ENCODE measurements around the gene PRKCSH.
"Not testable (repeated sequence)": the region's sequence is repeated elsewhere in the genome, so short reads cannot be mapped to it uniquely, and the experiment has no call there.

Gene PRKCSH

GRCh38 chr19:11435057-11435832, at the start of gene PRKCSH, which contains the start of gene ODAD3:
PRKCSH (plus strand) TSS chr19:11435635; CDS start chr19:11436118, 483 bp downstream.
ODAD3 (minus strand) TSS chr19:11435121; CDS start chr19:11435016, 105 bp downstream.
- DNase-seq (ENCODE audit: low spot score): peak; percentile 99

- no peak for DNase-seq (ENCODE audit: low spot score)
Measured at GRCh38 chr19:11387162-11388034, 48.0 kb upstream of the PRKCSH start.

- DNase-seq (ENCODE audit: low spot score): no peak
Measured at GRCh38 chr19:11390359-11390758, 45.1 kb upstream of the PRKCSH start.

GRCh38 chr19:11390933-11391680, 44.3 kb upstream of the PRKCSH start:
- no peak for DNase-seq (ENCODE audit: low spot score)

- DNase-seq (ENCODE audit: low spot score): no peak
Measured at GRCh38 chr19:11397089-11397610, 38.3 kb upstream of the PRKCSH start.

GRCh38 chr19:11399667-11400066, 35.8 kb upstream of the PRKCSH start:
- no peak for DNase-seq (ENCODE audit: low spot score)

- no peak for DNase-seq (ENCODE audit: low spot score)
Measured at GRCh38 chr19:11400798-11401197, 34.6 kb upstream of the PRKCSH start.

GRCh38 chr19:11401808-11402543, 33.5 kb upstream of the PRKCSH start:
- no peak for DNase-seq (ENCODE audit: low spot score)

- no peak for DNase-seq (ENCODE audit: low spot score)
Measured at GRCh38 chr19:11404588-11405222, 30.7 kb upstream of the PRKCSH start.

- peak; percentile 43 for DNase-seq (ENCODE audit: low spot score)
Measured at GRCh38 chr19:11405846-11406643, 29.4 kb upstream of the PRKCSH start.

GRCh38 chr19:11406703-11407236, 28.7 kb upstream of the PRKCSH start:
- not testable (repeated sequence) for DNase-seq (ENCODE audit: low spot score)

- no peak for DNase-seq (ENCODE audit: low spot score)
Measured at GRCh38 chr19:11408591-11408990, 26.8 kb upstream of the PRKCSH start.

- DNase-seq (ENCODE audit: low spot score): no peak
Measured at GRCh38 chr19:11410682-11411081, 24.8 kb upstream of the PRKCSH start.

- DNase-seq (ENCODE audit: low spot score): no peak
Measured at GRCh38 chr19:11414544-11414943, 20.9 kb upstream of the PRKCSH start.

GRCh38 chr19:11416346-11417052, 18.9 kb upstream of the PRKCSH start:
- DNase-seq (ENCODE audit: low spot score): no peak

GRCh38 chr19:11418094-11418548, 17.3 kb upstream of the PRKCSH start:
- no peak for DNase-seq (ENCODE audit: low spot score)

GRCh38 chr19:11418549-11419506, 16.6 kb upstream of the PRKCSH start, which contains the start of gene RGL3:
RGL3 (minus strand) TSS chr19:11419314; CDS start chr19:11419278, 36 bp downstream.
- DNase-seq (ENCODE audit: low spot score): no peak

Measured in hematopoietic multipotent progenitor cell treated with erythropoietin and hydrocortisone succinate and interleukin-3 and kit ligand, for 17 days (in vitro differentiated cells).